A549 (cell line): ENCODE measurements around the gene RPRM. TPM values are rescaled to one million over a fixed set of nuclear protein-coding genes. Genes with fewer than 3 reads are reported as not detected.

ENCODE experiments used
- ATAC-seq, 2 experiments: fragments of 200-7000 bp in 1 of 2; fragments of >200 bp in 1 of 2; cut with Nextera tagmentation in 1 of 2; cut with Tn5 transposase in 1 of 2; 3 replicates each; pipeline versions ENCODE4 v1.8.0 to v1.9.1; 2018 to 2020; ENCODE audit warnings: mild to moderate bottlenecking in 1 of 2, moderate library complexity in 1 of 2
- CTCF ChIA-PET: fragments of 300-600 bp; sonication (Branson Sonifier 250); formaldehyde crosslinking; extraction: SDS; loops from one replicate; lab custom pipeline; 2021; ENCODE audit warnings: antibody characterized with exemption, inconsistent platforms; lab: Yijun Ruan, JAX
- POLR2A ChIA-PET: fragments of 350-600 bp; formaldehyde crosslinking; extraction: SDS; loops from one replicate; lab custom pipeline; 2021; ENCODE audit warnings: antibody characterized with exemption, inconsistent platforms; lab: Yijun Ruan, JAX
- DNase-seq, 2 experiments: peaks; one replicate each; pipeline versions ENCODE4 v3.0.0 to v3.0.0-alpha.2; 2011 to 2016; ENCODE audit warnings: low read depth in 1 of 2, low spot score in 1 of 2
- FAIRE-seq: peaks from 2 replicates; lab custom pipeline; 2011; peaks lifted over from hg19 to GRCh38; lab: Jason Lieb, UNC
- H3K27ac ChIP-seq, 2 experiments: fragments of >200 bp; sonication (Bioruptor Twin); formaldehyde crosslinking; 3 replicates each; pipeline ENCODE4 v1.5.1; 2016 to 2017
- H3K4me1 ChIP-seq: fragments of >200 bp; sonication (Bioruptor Twin); formaldehyde crosslinking; 3 replicates; pipeline ENCODE4 v1.6.1; 2016
- H3K4me2 ChIP-seq: fragments of >200 bp; sonication (Bioruptor Twin); formaldehyde crosslinking; 3 replicates; pipeline ENCODE4 v1.6.1; 2016
- H3K4me3 ChIP-seq: fragments of >200 bp; sonication (Bioruptor Twin); formaldehyde crosslinking; 3 replicates; pipeline ENCODE4 v1.5.1; 2016
- H3K9me3 ChIP-seq: fragments of >200 bp; sonication (Bioruptor Twin); formaldehyde crosslinking; 3 replicates; pipeline ENCODE4 v1.6.1; 2016
- CBX2 ChIP-seq: fragments of 200-600 bp; sonication (generic); IDR thresholded peaks from 2 replicates; pipeline ENCODE4 v1.6.1; 2016; ENCODE audit warnings: low read depth, mild to moderate bottlenecking, borderline replicate concordance
- ESRRA ChIP-seq: fragments of 150-350 bp; IDR thresholded peaks from 2 replicates; pipeline ENCODE4 v1.6.1; 2014; ENCODE audit warnings: mild to moderate bottlenecking, low read length, borderline replicate concordance
- HES2 ChIP-seq: fragments of >200 bp; sonication (Bioruptor Twin); formaldehyde crosslinking; IDR thresholded peaks from 2 replicates; pipeline ENCODE4 v1.6.1; 2016
- HOXA7 ChIP-seq: fragments of 250-450 bp; sonication (Bioruptor Pico); IDR thresholded peaks from 2 replicates; pipeline ENCODE4 v1.5.0; 2020; ENCODE audit warnings: mild to moderate bottlenecking, moderate library complexity
- HOXB5 ChIP-seq: fragments of 250-450 bp; sonication (Bioruptor Pico); IDR thresholded peaks from 2 replicates; pipeline ENCODE4 v1.5.0; 2020; ENCODE audit warnings: mild to moderate bottlenecking, moderate library complexity
- JUN ChIP-seq, 2 experiments: fragments of >200 bp; sonication (Bioruptor Twin); formaldehyde crosslinking; IDR thresholded peaks; 2 replicates in 1 of 2; 3 replicates in 1 of 2; pipeline ENCODE4 v1.6.1; 2016 to 2017
- NFE2L2 ChIP-seq: fragments of 150-350 bp; conservative IDR thresholded peaks from 2 replicates; pipeline ENCODE4 v1.6.1; 2014; ENCODE audit warnings: low read length
- PBX3 ChIP-seq: IDR thresholded peaks from 2 replicates; pipeline ENCODE4 v1.6.1; 2012
- PHF8 ChIP-seq: fragments of 200-600 bp; sonication (generic); IDR thresholded peaks from 2 replicates; pipeline ENCODE4 v1.6.1; 2016; ENCODE audit warnings: low read depth, mild to moderate bottlenecking, antibody characterized with exemption, moderate library complexity, borderline replicate concordance
- POLR2AphosphoS2 ChIP-seq: conservative IDR thresholded peaks from 2 replicates; pipeline ENCODE4 v1.6.1; 2012; ENCODE audit warnings: low read length, improper control_type of control experiment, inconsistent platforms
- RFX5 ChIP-seq: fragments of 450-650 bp; IDR thresholded peaks from 2 replicates; pipeline ENCODE4 v1.7.1; 2014; ENCODE audit warnings: antibody characterized with exemption, mild to moderate bottlenecking, moderate library complexity
- RNF2 ChIP-seq: fragments of 200-600 bp; sonication (generic); IDR thresholded peaks from 2 replicates; pipeline ENCODE4 v1.6.1; 2016; ENCODE audit warnings: low read depth, mild to moderate bottlenecking, antibody characterized with exemption, moderate library complexity, borderline replicate concordance
- TP53 ChIP-seq: fragments of 250-450 bp; sonication (Bioruptor Pico); IDR thresholded peaks from 2 replicates; pipeline ENCODE4 v1.5.0; 2021; ENCODE audit warnings: mild to moderate bottlenecking, moderate library complexity
- WGBS: methylation state at CpG from one replicate; pipeline ENCODE4 v1.1.6; 2017; ENCODE audit errors: missing lambda C conversion rate; 5-methylcytosine and 5-hydroxymethylcytosine counted together
- polyA plus RNA-seq, 4 experiments: library from polyadenylated mRNA; depleted of rRNA in 3 of 4; stranded (reverse); fragments of >200 nt; fragmentation: RNase III in 1 of 4; extraction: RNeasy Plus Mini Kit Qiagen cat#74134 plus additional on column Dnase treatment in 1 of 4; gene quantifications; 2 replicates in 3 of 4; 3 replicates in 1 of 4; pipeline ENCODE4 v1.2.3, GENCODE V29; 2011 to 2017
- TF ChIP-seq, protein P1 (sequence below): fragments of 200-600 bp; sonication (generic); IDR thresholded peaks from 2 replicates; pipeline ENCODE4 v1.6.1; 2016; ENCODE audit warnings: antibody characterized with exemption, mild to moderate bottlenecking, moderate library complexity

Gene RPRM
- polyA plus RNA-seq, 2 of the 4 experiments (the other 2 are of a cell fraction) = not detected

DNA sequence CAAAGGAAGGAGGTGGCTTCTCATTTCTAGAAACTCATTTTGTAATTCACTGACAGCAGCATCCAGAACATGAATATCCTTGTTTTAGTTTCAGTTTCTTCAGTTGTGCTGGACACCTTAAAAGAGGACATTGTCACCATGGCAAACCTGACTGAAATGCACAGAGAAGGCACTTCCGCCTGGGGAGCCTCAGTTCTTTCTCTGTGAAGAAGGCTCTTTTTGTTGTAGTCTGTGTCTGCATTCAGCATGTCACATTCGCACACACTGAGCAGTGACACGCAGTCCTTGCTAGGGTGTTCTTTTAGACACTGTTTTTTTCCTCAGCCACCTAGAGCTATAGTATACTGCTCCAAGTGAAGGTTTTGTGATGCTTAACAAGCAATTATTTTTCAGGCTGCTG lies 9.5 kb upstream of the RPRM start:
- no peak for TF ChIP-seq POLR2AphosphoS2
- TF ChIP-seq HOXB5 (CRISPR knock-in tag) = no peak
- no peak for TF ChIP-seq HES2
- CTCF ChIA-PET = no interaction called here
- ATAC-seq = no peak
- Histone ChIP-seq H3K9me3 (no peaks in the 10 kb centered on the region), H3K27ac (no peak overlapping the region), H3K4me1 (no peaks in the 10 kb centered on the region), H3K4me2 (no peak overlapping the region), H3K4me3 (no peak overlapping the region)
- 70% methylated on average over 3 of the region's 3 CpGs for WGBS
- no peak for DNase-seq
- POLR2A ChIA-PET = no interaction called here
- no peak for FAIRE-seq

DNA sequence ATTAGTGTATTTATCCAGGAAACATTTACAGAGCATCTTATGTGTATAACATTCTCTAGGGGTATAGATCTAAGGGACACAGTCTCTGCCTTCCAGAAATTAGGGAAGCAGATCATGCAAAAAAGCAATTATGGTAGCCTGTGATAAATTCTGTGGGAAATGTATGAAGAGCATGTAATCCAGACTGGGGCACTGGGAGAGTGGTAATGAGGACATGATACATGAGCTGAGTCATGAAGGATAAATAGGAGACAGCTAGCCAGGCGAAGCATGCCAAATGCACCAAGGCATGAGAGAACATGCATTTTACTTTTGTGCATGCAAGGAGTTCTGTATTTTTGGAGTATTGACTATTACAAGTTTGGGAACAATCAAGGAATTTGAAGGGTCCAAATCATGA lies 8.9 kb upstream of the RPRM start:
- Histone ChIP-seq H3K9me3 (no peaks in the 10 kb centered on the region), H3K4me3 (no peak overlapping the region), H3K4me1 (no peaks in the 10 kb centered on the region), H3K27ac (no peak overlapping the region)
- 31% methylated on average over 1 of the region's 1 CpG for WGBS
- no peak for TF ChIP-seq HOXB5 (CRISPR knock-in tag)
- no peak for TF ChIP-seq NFE2L2
- TF ChIP-seq, all 56 proteins: peak for 0
- no peak overlapping the region for H3K4me2 ChIP-seq
- POLR2A ChIA-PET = no interaction called here
- ATAC-seq (no peak), DNase-seq (no peak), FAIRE-seq (no peak)
- CTCF ChIA-PET = no interaction called here

- Histone ChIP-seq H3K27ac (no peak overlapping the region), H3K9me3 (no peaks in the 10 kb centered on the region), H3K4me3 (no peak overlapping the region), H3K4me2 (peak overlapping the region; percentile 100; the same call in 2 of the 3 replicates), H3K4me1 (peaks cover 13% of the 10 kb centered on the region)
- FAIRE-seq = no peak
- 34% methylated on average over 5 of the region's 5 CpGs for WGBS
- no peak for TF ChIP-seq JUN (IDR thresholded peaks at IDR 0.05)
- TF ChIP-seq PBX3 = no peak
- TF ChIP-seq, protein P1, sequence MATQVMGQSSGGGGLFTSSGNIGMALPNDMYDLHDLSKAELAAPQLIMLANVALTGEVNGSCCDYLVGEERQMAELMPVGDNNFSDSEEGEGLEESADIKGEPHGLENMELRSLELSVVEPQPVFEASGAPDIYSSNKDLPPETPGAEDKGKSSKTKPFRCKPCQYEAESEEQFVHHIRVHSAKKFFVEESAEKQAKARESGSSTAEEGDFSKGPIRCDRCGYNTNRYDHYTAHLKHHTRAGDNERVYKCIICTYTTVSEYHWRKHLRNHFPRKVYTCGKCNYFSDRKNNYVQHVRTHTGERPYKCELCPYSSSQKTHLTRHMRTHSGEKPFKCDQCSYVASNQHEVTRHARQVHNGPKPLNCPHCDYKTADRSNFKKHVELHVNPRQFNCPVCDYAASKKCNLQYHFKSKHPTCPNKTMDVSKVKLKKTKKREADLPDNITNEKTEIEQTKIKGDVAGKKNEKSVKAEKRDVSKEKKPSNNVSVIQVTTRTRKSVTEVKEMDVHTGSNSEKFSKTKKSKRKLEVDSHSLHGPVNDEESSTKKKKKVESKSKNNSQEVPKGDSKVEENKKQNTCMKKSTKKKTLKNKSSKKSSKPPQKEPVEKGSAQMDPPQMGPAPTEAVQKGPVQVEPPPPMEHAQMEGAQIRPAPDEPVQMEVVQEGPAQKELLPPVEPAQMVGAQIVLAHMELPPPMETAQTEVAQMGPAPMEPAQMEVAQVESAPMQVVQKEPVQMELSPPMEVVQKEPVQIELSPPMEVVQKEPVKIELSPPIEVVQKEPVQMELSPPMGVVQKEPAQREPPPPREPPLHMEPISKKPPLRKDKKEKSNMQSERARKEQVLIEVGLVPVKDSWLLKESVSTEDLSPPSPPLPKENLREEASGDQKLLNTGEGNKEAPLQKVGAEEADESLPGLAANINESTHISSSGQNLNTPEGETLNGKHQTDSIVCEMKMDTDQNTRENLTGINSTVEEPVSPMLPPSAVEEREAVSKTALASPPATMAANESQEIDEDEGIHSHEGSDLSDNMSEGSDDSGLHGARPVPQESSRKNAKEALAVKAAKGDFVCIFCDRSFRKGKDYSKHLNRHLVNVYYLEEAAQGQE = no peak
- TF ChIP-seq ESRRA = no peak
- TF ChIP-seq RFX5 = no peak
- TF ChIP-seq RNF2 = no peak
- no peak for TF ChIP-seq CBX2
- TF ChIP-seq NFE2L2 = no peak
- TF ChIP-seq HOXA7 (CRISPR knock-in tag) = no peak
- no peak for TF ChIP-seq PHF8
- no peak for TF ChIP-seq TP53
- CTCF ChIA-PET = interaction anchor here (0.9 to 2.1 kb wide), 9 partner anchors 10 to 1442 kb away, joined by 3 to 10 read pairs (median 3); no protein-coding TSS in a partner anchor
- no peak for DNase-seq
- POLR2A ChIA-PET = no interaction called here
- ATAC-seq = no peak
Measured at GRCh38 chr2:153479573-153479972, 1.0 kb upstream of the RPRM start.
